ENCODE results near the gene REC8.

The REC8 gene

DNA sequence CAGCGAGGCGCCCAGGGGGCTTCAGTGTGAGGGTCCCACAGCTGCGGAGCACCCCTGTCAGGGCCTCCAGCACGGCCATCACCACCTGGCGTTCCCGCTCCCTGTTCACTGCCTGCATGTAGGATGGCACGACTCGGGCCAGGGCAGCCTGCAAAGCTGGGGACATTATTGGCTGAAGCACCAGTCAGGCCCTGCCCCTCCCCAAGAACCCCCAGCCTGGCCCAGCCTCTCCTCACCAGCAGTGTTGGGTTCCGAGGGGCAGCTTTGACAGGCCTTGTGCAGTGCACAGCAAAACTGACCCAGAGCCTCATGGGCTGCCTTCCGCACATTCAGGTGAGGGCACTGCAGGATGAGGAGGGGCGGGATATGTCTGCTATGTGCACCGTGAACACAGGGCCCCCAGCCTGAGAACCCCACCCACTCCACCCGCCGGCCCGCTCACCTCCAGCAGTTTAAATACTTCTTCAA is 11.2 kb downstream of the REC8 start:
- Mint-ChIP-seq H3K27me3 (no peaks in the 10 kb centered on the region), H3K4me1 (peaks cover 47% of the 10 kb centered on the region), H3K27ac (no peak overlapping the region), H3K9me3 (no peaks in the 10 kb centered on the region), H3K4me3 (no peak overlapping the region)
- DNase-seq, result no peak
- ATAC-seq, result no peak

DNA sequence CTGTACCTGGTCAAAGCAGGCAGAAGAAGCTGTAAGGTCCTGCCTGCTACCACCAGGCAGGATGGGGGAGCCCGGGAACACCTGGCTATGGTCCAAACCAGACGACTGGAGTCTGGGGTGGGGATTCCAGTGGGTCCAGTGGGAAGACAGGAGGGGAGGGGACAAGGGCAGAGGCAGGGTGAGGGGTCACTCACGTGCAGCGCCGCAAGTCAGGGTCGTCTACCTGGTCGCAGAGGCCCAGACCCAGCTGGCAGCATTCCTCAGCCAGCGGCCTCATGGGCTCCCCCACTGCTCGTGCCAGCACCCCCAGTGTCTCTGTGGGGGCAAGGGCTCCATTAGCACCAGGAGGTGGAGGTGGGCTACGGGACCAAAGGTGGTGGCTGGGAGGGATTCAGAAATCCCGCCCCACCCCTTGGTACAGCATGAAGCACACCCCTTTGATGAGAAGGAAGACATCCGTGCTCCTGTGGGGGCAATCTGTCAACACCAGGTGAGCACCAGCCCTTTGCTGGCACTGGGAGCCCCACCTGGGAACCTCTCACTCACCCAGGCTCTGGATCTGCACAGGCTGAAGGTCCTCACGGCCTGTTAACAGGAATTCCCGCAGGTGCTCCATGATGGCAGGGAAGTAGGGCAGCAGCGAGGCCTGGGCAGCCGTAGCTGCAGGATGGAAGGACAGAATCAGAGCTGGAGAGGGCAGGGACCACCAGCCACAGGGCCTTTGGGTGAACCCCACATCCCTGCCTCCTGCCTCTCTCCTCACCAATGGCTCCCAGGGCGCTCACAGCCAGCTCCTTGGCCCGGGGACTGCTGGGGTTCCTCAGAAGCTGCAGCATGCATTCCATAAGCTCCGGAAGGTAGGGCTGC is 12.5 kb downstream of the REC8 start:
- Mint-ChIP-seq H3K27ac (peak overlapping the region in 1 of 2 donors; percentile 87), H3K4me1 (peaks cover 55% of the 10 kb centered on the region), H3K27me3 (no peaks in the 10 kb centered on the region), H3K9me3 (no peaks in the 10 kb centered on the region), H3K4me3 (no peak overlapping the region)
- ATAC-seq, result no peak
- DNase-seq, result no peak

DNA sequence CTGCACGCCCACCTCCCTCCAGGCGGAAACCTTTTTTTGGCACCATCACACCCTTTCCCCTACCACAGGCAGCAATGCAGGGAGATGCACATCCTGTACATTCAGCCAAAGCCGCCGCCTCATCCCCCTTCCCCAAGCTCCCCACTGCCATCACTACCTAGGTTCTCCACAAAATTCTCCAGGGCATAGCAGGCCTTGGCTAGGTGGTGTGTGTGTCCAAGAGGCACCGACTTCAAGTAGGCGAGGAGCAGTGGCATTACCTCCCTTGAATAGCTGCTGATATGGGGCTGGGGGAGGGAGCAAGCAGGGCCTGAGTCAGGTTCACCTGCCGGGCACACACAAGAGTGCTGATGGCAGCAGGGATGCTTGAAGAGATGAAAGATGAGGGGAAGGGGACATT is 13.1 kb downstream of the REC8 start:
- H3K27ac Mint-ChIP-seq, result peak overlapping the region in 1 of 2 donors; percentile 87
- H3K9me3 Mint-ChIP-seq, result no peaks in the 10 kb centered on the region
- no peak overlapping the region for H3K4me3 Mint-ChIP-seq
- ATAC-seq, result no peak
- no peak for DNase-seq
- peaks cover 58% of the 10 kb centered on the region for H3K4me1 Mint-ChIP-seq
- no peaks in the 10 kb centered on the region for H3K27me3 Mint-ChIP-seq

DNA sequence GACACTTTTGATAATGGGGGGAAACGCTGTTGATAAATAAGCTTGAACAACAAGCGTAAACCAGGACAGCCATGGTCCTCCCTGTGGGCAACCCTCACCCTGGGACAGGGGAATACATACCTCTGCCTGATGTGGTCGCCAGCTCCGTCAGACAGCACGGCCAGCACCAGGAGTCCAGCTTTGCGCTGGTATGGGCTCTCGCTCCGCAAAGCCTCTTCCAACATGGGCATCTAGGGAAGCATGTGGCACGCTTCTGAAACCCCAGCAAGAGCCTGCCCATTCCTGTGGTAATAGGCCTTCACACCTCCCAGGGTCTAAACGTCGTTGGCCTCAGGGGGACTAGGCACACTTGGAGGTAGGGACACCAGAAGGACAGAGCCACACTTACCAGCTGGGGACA is 13.9 kb downstream of the REC8 start:
- ATAC-seq (no peak), DNase-seq (no peak)
- peak overlapping the region in 1 of 2 donors; percentile 5 for H3K27ac Mint-ChIP-seq
- H3K4me3 Mint-ChIP-seq, result no peak overlapping the region
- no peaks in the 10 kb centered on the region for H3K27me3 Mint-ChIP-seq
- H3K9me3 Mint-ChIP-seq, result no peaks in the 10 kb centered on the region
- H3K4me1 Mint-ChIP-seq, result peaks cover 63% of the 10 kb centered on the region

DNA sequence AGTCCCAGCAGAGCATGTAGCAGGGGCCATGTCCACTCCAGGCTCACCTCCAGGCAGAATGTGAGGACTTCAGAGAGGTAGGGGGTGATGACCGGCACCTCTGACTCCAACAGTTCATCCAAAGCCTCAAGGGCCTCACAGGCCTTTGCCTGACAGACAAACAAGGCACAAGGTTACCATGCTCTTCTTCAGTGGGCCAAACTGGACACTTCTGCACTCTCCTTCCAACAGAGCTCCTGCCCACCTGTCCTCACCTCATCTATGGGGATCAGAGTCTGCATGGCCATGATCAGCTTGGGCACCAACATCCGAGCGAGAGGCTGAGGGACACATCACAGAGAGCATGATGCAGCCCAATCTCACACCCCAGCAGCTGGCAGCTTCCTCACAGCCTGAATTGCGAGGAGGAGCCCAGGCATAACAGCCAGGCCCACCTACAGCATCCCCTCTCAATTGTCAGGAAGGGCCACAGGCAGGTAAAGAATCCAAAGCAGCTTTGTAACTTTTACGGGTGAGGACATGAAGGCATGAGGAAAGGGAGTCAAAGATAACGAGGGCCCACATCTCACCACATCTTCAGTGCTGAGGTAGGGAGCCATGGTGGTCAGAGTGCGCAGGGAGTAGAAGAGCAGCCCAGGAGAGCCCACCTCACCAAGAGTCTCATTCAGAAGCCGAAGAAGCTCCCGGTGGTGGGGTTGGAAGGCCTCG is 15.1 kb downstream of the REC8 start:
- Mint-ChIP-seq H3K4me3 (peak overlapping the region; percentile 68 to 97), H3K27ac (peak overlapping the region in 1 of 2 donors; percentile 65), H3K9me3 (no peaks in the 10 kb centered on the region), H3K27me3 (no peaks in the 10 kb centered on the region), H3K4me1 (peaks cover 64% of the 10 kb centered on the region)
- no peak for DNase-seq
- ATAC-seq, result no peak

DNA sequence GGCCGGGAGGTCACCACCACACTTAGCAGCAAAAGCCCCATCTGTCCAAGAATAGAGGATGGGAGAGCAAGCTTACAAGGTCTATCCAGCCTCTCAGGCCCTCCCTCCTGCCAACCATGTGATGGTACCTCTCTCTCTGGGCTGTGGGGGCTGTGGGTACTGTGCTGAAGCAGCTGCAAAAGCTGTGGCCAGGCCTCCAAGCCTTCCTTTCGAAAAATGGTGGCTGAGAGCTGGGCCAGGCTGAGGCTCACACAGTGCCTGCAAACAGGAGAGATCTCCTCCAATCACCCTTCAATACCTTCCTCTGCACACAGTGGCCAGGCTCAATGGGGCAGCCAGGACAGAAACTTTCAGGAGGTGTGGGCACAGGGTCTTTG is 15.6 kb downstream of the REC8 start:
- peaks cover 64% of the 10 kb centered on the region for H3K4me1 Mint-ChIP-seq
- H3K27ac Mint-ChIP-seq, result peak overlapping the region in 1 of 2 donors; percentile 45
- no peaks in the 10 kb centered on the region for H3K27me3 Mint-ChIP-seq
- no peak for ATAC-seq
- no peaks in the 10 kb centered on the region for H3K9me3 Mint-ChIP-seq
- DNase-seq, result no peak
- H3K4me3 Mint-ChIP-seq, result peak overlapping the region; percentile 88 to 97

DNA sequence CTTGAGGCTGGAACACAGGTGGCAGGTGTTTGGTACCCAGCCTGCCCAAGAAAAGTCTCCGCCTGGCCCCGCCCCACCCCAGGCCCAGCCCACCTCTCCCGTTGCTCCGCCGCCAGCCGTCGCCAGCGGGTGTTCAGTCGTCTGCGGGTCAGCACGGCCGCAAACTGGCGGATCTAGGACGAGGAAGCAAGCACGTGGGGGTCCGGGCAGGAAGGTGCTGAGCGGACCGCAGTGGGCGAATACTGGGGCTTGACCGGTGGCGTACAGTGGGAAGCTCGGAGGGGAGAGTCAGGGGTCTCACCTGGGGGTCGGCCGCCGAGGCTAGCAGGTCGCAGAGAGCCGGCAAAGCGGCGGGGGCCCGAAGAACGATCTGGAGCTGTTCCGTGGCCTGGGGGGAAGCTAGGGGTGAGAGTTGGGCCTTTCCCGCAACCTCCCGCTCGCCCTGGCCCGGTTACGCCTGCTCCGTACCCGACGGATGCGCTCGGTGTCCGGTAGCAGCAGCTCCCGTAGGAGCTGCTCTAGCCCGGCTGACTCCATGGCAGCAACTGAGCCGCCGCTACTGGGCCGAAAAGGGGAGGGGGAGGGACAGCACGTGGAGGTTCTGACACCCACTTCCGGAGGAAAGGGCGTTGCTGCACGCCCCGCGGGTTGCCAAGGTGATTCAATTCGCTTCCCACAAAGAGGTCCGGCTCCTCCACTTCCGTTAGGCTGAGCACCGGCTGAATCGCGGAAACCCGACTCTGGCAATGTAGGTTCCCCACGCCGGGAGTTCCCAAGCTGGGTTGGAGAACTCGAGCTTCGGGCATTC is 16.6 kb downstream of the REC8 start, which contains the start of gene IPO4:
TSS of gene IPO4 (minus strand) at position 566 of the 808 bp plus-strand sequence. CDS start at position 537, 29 bp downstream.
- peak; percentile 97 for ATAC-seq

DNA sequence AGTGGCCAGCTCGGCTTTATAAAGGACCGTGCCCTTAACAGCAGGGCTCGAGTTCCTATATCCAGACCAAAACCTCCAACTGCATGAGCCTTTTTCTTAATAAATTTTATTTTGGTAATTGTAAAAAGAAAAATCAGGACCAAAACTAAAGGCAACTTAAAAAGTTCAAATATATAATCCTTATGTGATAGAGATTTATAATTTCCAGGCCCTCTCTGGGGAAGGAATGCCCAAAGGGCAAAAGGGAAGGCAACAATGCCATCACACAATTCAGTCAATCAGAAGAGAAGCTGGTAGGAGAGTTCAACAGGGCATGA is 17.1 kb downstream of the REC8 start:
- peak overlapping the region; percentile 45 to 93 for H3K27ac Mint-ChIP-seq
- peaks cover 64% of the 10 kb centered on the region for H3K4me1 Mint-ChIP-seq
- no peak for ATAC-seq

More for the DNA sequence above, 16.6 kb downstream of the REC8 start, which contains the start of gene IPO4:
- Mint-ChIP-seq H3K27ac (peak within 1 kb of the TSS; percentile 45 to 93), H3K4me3 (peak within 1 kb of the TSS; percentile 88 to 97), H3K4me1 (peaks cover 62% of the 10 kb centered on the region), H3K27me3 (no peaks in the 10 kb centered on the region), H3K9me3 (no peaks in the 10 kb centered on the region)
- DNase-seq, result peak; percentile 90 to 95

DNA sequence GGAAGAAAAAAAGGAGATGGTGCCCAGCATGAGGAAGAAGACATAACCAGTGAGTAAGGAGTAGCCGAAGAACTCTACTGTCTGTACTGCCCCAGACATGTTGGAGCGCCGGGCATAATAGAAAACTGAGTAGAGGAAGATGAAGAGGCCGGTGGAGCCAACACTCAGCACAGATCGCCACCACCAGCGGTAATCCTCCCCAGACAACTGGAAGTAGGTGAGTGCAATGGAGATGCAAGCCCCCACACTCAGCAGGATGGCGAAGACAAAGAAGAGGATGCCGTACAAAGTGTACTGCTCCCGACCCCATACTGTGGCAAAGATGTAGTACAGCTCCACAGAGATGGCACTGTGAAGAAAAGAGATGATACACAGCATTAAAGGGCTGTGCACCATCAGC is 17.6 kb downstream of the REC8 start:
- DNase-seq (no peak), ATAC-seq (no peak)
- Mint-ChIP-seq H3K4me1 (peaks cover 69% of the 10 kb centered on the region), H3K9me3 (no peaks in the 10 kb centered on the region), H3K27me3 (no peaks in the 10 kb centered on the region), H3K4me3 (peak overlapping the region in 1 of 2 donors; percentile 88), H3K27ac (peak overlapping the region in 1 of 2 donors; percentile 45)

More for the DNA sequence above, 17.1 kb downstream of the REC8 start:
- H3K27me3 Mint-ChIP-seq, result no peaks in the 10 kb centered on the region
- H3K4me3 Mint-ChIP-seq, result peak overlapping the region; percentile 88 to 97
- no peaks in the 10 kb centered on the region for H3K9me3 Mint-ChIP-seq
- no peak for DNase-seq

DNA sequence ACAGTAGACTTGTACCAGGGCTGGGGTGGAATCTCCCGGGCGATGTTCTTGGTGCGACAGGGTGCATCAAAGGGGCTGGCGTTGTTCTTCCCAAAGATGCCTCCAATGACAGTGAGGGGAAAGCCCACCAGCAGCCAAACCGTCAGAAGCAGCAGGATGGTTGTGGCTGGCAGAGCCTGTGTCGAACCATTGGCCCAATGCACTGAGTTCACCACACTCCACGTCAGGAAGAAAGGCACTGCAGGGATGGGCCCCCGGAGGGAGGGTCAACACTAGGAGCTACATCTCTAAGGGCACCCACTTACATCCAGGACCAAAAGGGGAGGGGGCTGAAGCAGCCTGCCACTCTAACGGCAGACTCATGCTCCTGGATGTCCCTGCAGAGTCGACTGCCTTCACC is 18.5 kb downstream of the REC8 start:
- no peak overlapping the region for H3K4me3 Mint-ChIP-seq
- DNase-seq, result no peak
- H3K27me3 Mint-ChIP-seq, result no peaks in the 10 kb centered on the region
- peak overlapping the region in 1 of 2 donors; percentile 79 for H3K27ac Mint-ChIP-seq
- H3K4me1 Mint-ChIP-seq, result peaks cover 72% of the 10 kb centered on the region
- H3K9me3 Mint-ChIP-seq, result no peaks in the 10 kb centered on the region
- no peak for ATAC-seq

DNA sequence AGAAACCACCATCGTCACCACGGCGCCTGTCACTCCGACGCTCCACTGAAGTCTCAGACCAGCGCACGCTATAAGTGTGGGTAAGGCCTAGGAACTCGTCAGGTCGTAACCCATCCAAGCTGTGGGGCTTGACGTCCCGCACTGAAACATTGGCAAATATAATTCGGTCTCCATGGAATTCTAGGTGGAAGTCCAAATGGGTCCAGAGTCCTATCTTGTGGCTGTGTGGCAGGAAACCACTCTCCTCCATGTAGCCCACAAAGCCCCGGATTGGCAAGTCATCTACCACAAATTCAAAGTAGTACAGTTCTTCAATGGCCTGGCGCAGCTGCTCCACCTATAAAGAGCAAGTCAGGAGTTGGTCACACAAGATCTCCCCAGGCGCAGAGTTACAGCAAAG is 21.1 kb downstream of the REC8 start:
- no peak overlapping the region for H3K4me3 Mint-ChIP-seq
- no peak for DNase-seq
- H3K9me3 Mint-ChIP-seq, result no peaks in the 10 kb centered on the region
- no peaks in the 10 kb centered on the region for H3K27me3 Mint-ChIP-seq
- peaks cover 74% of the 10 kb centered on the region for H3K4me1 Mint-ChIP-seq
- no peak for ATAC-seq
- H3K27ac Mint-ChIP-seq, result peak overlapping the region in 1 of 2 donors; percentile 65

DNA sequence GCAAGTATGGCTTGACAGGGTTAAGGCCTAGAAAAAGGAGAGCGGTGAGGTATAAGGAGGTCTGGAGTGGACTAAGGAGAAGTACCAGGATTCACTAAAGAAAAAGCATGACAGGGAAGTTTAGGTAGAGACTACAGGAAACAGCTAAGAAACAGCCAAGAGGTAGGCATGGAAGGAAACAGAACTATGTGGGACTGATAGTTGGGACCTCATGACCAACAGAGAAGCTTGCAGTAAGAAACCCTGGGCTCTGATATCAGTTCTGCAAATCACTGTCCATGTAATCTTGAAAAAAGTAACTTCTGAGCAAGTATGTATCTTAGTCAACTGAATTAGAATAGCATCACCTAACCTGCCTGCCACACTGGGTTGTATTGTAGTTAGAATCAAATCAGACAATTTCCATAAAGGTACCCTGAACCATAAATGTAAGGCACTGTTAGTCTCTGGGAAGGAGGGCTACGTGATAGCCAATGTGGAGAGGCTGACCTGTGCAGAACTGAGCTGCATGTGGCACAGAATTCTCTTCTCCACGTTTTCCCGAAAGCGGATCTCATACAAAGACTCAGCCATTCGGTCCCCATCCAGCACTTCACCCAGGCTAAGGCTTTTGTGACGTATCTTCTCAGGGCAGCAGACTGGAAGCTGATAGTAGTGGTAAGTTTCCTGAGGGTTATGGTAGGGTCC is 22.4 kb downstream of the REC8 start:
- Mint-ChIP-seq H3K9me3 (no peaks in the 10 kb centered on the region), H3K4me1 (peaks cover 72% of the 10 kb centered on the region), H3K4me3 (peak overlapping the region; percentile 94 to 98), H3K27ac (peak overlapping the region in 1 of 2 donors; percentile 78), H3K27me3 (no peaks in the 10 kb centered on the region)
- no peak for ATAC-seq
- DNase-seq, result no peak

DNA sequence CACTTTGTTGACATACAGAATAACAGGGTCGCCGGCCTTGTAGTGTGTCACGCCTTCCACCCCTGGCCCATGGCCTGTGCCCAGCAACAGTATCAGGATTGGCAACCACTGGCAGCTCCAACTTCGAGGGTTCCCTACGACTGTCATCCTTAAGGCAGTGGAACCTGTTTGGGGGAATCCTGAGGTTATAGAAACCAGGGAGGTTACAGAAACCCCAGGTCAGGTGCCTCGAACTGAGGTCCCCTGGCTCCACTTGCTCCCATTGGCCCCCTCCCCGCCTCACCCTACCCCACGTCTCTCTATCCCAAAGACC is 22.9 kb downstream of the REC8 start:
- H3K4me1 Mint-ChIP-seq, result peaks cover 72% of the 10 kb centered on the region
- H3K9me3 Mint-ChIP-seq, result no peaks in the 10 kb centered on the region
- H3K27me3 Mint-ChIP-seq, result no peaks in the 10 kb centered on the region
- H3K4me3 Mint-ChIP-seq, result peak overlapping the region; percentile 94 to 98
- no peak for ATAC-seq
- DNase-seq, result no peak
- H3K27ac Mint-ChIP-seq, result peak overlapping the region; percentile 78 to 100

DNA sequence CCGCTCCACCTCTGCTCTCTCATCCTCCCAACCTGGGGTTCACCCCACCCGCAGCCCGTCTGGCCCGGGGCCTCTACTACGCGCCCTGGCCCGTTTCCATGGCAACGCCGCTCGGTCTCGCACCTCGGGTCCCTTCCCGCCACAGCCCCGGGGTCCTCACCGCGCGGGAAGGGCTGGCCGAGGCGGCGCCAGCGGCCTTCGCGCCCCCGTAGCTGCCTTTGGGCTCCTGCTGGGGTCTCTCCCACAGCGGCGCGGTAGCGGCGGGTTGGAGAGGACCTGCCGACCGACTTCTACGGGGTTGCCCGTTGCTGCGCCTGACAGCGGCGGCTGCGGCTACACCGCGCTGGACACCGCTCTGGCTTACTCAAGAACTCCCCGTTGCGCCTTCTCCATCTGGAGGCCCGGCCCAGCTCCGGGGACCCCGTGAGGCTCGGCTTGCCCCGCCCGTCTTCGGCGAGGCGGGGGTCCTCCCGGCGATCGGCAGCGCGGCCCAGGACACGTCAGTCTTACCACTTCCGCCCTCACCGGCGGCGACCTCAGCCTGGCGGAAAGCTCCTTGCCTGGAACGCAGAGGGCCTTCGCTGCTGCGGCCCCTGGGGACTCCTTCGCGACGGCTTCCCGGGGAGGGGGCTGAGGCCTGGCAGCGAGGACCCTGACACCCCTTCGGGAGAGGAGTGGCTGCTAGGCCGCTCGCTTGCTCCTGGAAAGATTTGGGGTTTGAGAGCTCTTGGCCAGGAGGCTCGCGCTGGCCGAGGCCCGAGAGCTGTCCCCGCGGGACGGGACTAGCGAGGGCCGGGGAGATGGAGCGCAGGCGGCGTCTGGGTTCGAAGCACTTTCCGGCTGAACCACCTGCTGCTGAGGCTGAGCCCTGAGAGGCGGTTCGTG is 23.5 kb downstream of the REC8 start, which contains the start of gene TM9SF1:
TSS of gene TM9SF1 (minus strand) at position 256 of the 885 bp plus-strand sequence. CDS start 422 bp downstream, outside the sequence.
- H3K4me1 Mint-ChIP-seq, result peaks cover 67% of the 10 kb centered on the region
- ATAC-seq (peak; percentile 95), DNase-seq (peak; percentile 86 to 90)
- H3K4me3 Mint-ChIP-seq, result peak within 1 kb of the TSS; percentile 94 to 98
- H3K27me3 Mint-ChIP-seq, result no peaks in the 10 kb centered on the region
- H3K27ac Mint-ChIP-seq, result peak within 1 kb of the TSS; percentile 99 to 100
- H3K9me3 Mint-ChIP-seq, result no peaks in the 10 kb centered on the region
